WTC11 (cell line): Measurements from ENCODE around the gene SLC5A5. TPM values are rescaled to one million over a fixed set of nuclear protein-coding genes. Genes with fewer than 3 reads are reported as not detected.

ENCODE experiments used
- ATAC-seq: fragments of 200-7000 bp; cut with Tn5 transposase; 2 replicates; pipeline ENCODE4 v1.10.0; 2021; ENCODE audit warnings: mild to moderate bottlenecking, moderate library complexity
- CTCF ChIA-PET: fragments of 300-600 bp; sonication (Branson Sonifier 250); formaldehyde crosslinking; loops from one replicate; lab custom pipeline; 2021; ENCODE audit warnings: antibody characterized with exemption; lab: Charles Lee
- POLR2A ChIA-PET: fragments of 350-600 bp; sonication (Branson Sonifier 250); formaldehyde crosslinking; loops from one replicate; lab custom pipeline; 2021; ENCODE audit warnings: antibody characterized with exemption; lab: Charles Lee
- DNase-seq: peaks from one replicate; pipeline ENCODE4 v3.0.0; 2021; ENCODE audit warnings: low spot score
- H3K27ac Mint-ChIP-seq: 2 replicates; pipeline ENCODE4 v1.8.0; 2021; ENCODE audit warnings: mixed read lengths
- H3K27me3 Mint-ChIP-seq: 2 replicates; pipeline ENCODE4 v1.8.0; 2021; ENCODE audit warnings: low read depth, mild to moderate bottlenecking, moderate library complexity, mixed read lengths
- H3K36me3 Mint-ChIP-seq: 2 replicates; pipeline ENCODE4 v1.8.0; 2021; ENCODE audit warnings: mixed read lengths
- H3K4me1 Mint-ChIP-seq: 2 replicates; pipeline ENCODE4 v1.8.0; 2022; ENCODE audit warnings: mixed read lengths
- H3K4me3 Mint-ChIP-seq: 2 replicates; pipeline ENCODE4 v1.8.0; 2021; ENCODE audit warnings: mild to moderate bottlenecking, moderate library complexity, mixed read lengths
- H3K9me3 Mint-ChIP-seq: 2 replicates; pipeline ENCODE4 v1.8.0; 2021; ENCODE audit warnings: mixed read lengths
- ATF1 ChIP-seq: sonication (generic); formaldehyde crosslinking; IDR thresholded peaks from 2 replicates; pipeline ENCODE4 v1.8.1; 2023; ENCODE audit warnings: mild to moderate bottlenecking, moderate library complexity, missing genetic modification reagents
- E2F5 ChIP-seq: sonication (generic); formaldehyde crosslinking; IDR thresholded peaks from 2 replicates; pipeline ENCODE4 v1.8.1; 2022; ENCODE audit warnings: mild to moderate bottlenecking, moderate library complexity, missing genetic modification reagents
- ERG ChIP-seq: fragments of 250-450 bp; sonication (Bioruptor Pico); IDR thresholded peaks from 2 replicates; pipeline ENCODE4 v1.8.0; 2021; ENCODE audit warnings: mild to moderate bottlenecking
- FOXP1 ChIP-seq: sonication (generic); formaldehyde crosslinking; IDR thresholded peaks from 2 replicates; pipeline ENCODE4 v1.8.0; 2022; ENCODE audit warnings: missing genetic modification reagents, mild to moderate bottlenecking, moderate library complexity, borderline replicate concordance
- FOXP4 ChIP-seq: sonication (generic); formaldehyde crosslinking; IDR thresholded peaks from 2 replicates; pipeline ENCODE4 v1.8.0; 2022; ENCODE audit warnings: mild to moderate bottlenecking, missing genetic modification reagents
- MAX ChIP-seq: sonication (generic); formaldehyde crosslinking; IDR thresholded peaks from 2 replicates; pipeline ENCODE4 v1.8.0; 2022; ENCODE audit warnings: mild to moderate bottlenecking, missing genetic modification reagents
- NFYB ChIP-seq: sonication (generic); formaldehyde crosslinking; conservative IDR thresholded peaks from 2 replicates; pipeline ENCODE4 v1.8.0; 2022; ENCODE audit warnings: low read depth, missing genetic modification reagents
- PRDM15 ChIP-seq: sonication (generic); formaldehyde crosslinking; IDR thresholded peaks from 2 replicates; pipeline ENCODE4 v1.8.0; 2022; ENCODE audit warnings: missing genetic modification reagents
- PREB ChIP-seq: sonication (generic); formaldehyde crosslinking; IDR thresholded peaks from 2 replicates; pipeline ENCODE4 v1.8.1; 2022; ENCODE audit warnings: mild to moderate bottlenecking, missing genetic modification reagents, moderate library complexity, borderline replicate concordance
- SP1 ChIP-seq: sonication (generic); formaldehyde crosslinking; conservative IDR thresholded peaks from 2 replicates; pipeline ENCODE4 v1.8.1; 2022; ENCODE audit warnings: missing genetic modification reagents
- TCF7 ChIP-seq: sonication (generic); formaldehyde crosslinking; IDR thresholded peaks from 2 replicates; pipeline ENCODE4 v1.8.0; 2022; ENCODE audit warnings: mild to moderate bottlenecking, low read depth, missing genetic modification reagents, moderate library complexity
- TEAD4 ChIP-seq: sonication (generic); formaldehyde crosslinking; IDR thresholded peaks from 2 replicates; pipeline ENCODE4 v1.8.0; 2022; ENCODE audit warnings: mild to moderate bottlenecking, missing genetic modification reagents
- USF2 ChIP-seq: sonication (generic); formaldehyde crosslinking; IDR thresholded peaks from 2 replicates; pipeline ENCODE4 v1.8.1; 2023; ENCODE audit warnings: mild to moderate bottlenecking, missing genetic modification reagents, moderate library complexity
- ZBTB21 ChIP-seq: sonication (generic); formaldehyde crosslinking; IDR thresholded peaks from 2 replicates; pipeline ENCODE4 v1.8.1; 2023; ENCODE audit warnings: mild to moderate bottlenecking, missing genetic modification reagents, borderline replicate concordance
- ZNF121 ChIP-seq: sonication (generic); formaldehyde crosslinking; IDR thresholded peaks from 2 replicates; pipeline ENCODE4 v1.8.0; 2023; ENCODE audit warnings: missing genetic modification reagents
- ZNF281 ChIP-seq: sonication (generic); formaldehyde crosslinking; IDR thresholded peaks from 2 replicates; pipeline ENCODE4 v1.8.0; 2023; ENCODE audit warnings: mild to moderate bottlenecking, missing genetic modification reagents
- total RNA-seq: library from RNA; stranded (reverse); gene quantifications from 3 replicates; pipeline ENCODE4 v1.2.3, GENCODE V29; 2021

The SLC5A5 gene
- total RNA-seq, 1 experiment from 2014 or later: 2.5 TPM

GRCh38 chr19:17931532-17932191, 59.9 kb downstream of the SLC5A5 start:
- DNase-seq: peak; percentile 84
- CTCF ChIA-PET: interaction anchor here (0.6 to 10.5 kb wide), 36 partner anchors 12 to 740 kb away, joined by 3 to 201 read pairs (median 5); partner anchors contain the start of genes ARRDC2, KCNN1, PIK3R2 and RPL18A
- Mint-ChIP-seq H3K27me3 (no peaks in the 10 kb centered on the region; the same call in 1 of the 2 replicates), H3K27ac (peak overlapping the region; percentile 94), H3K4me3 (peak overlapping the region; percentile 88), H3K9me3 (no peaks in the 10 kb centered on the region), H3K36me3 (0 out of 2 replicates have a peak, but pooled peaks cover 2% of the 10 kb centered on the region), H3K4me1 (peaks cover 15% of the 10 kb centered on the region)
- TF ChIP-seq TCF7 (CRISPR knock-in tag): no peak
- peak; percentile 81 for TF ChIP-seq ZNF121 (CRISPR knock-in tag)
- peak; percentile 41; the same call in 1 of the 2 replicates for TF ChIP-seq MAX (CRISPR knock-in tag)
- no peak for TF ChIP-seq FOXP4 (CRISPR knock-in tag)
- 0 out of 2 replicates have a peak, but pooled peaks have one; percentile 23 for TF ChIP-seq ZNF281
- TF ChIP-seq SP1 (CRISPR knock-in tag): peak; percentile 53; the same call in 1 of the 2 replicates
- ATAC-seq: peak; percentile 79
- POLR2A ChIA-PET: interaction anchor here (0.5 to 2.7 kb wide), 13 partner anchors 11 to 73 kb away, joined by 3 to 41 read pairs (median 7); partner anchors contain the start of genes RPL18A and SLC5A5

GRCh38 chr19:17932485-17933338, 61.0 kb downstream of the SLC5A5 start, which contains the start of gene CCDC124:
CCDC124 (plus strand) TSS chr19:17933015; CDS start chr19:17936421, 3,406 bp downstream.
- Mint-ChIP-seq H3K27me3 (no peaks in the 10 kb centered on the region; the same call in 1 of the 2 replicates), H3K36me3 (0 out of 2 replicates have a peak, but pooled peaks cover 2% of the 10 kb centered on the region), H3K4me1 (peaks cover 15% of the 10 kb centered on the region), H3K4me3 (peak within 1 kb of the TSS; percentile 88), H3K9me3 (no peaks in the 10 kb centered on the region), H3K27ac (peak within 1 kb of the TSS; percentile 99)
- POLR2A ChIA-PET: interaction anchor here (0.5 to 2.7 kb wide), 16 partner anchors 10 to 360 kb away, joined by 3 to 41 read pairs (median 6); partner anchors contain the start of genes RPL18A and SLC5A5
- ATAC-seq: peak; percentile 85
- CTCF ChIA-PET: interaction anchor here (0.6 to 10.5 kb wide), 45 partner anchors 11 to 436 kb away, joined by 3 to 201 read pairs (median 5); partner anchors contain the start of genes ARRDC2, KCNN1, PIK3R2 and RPL18A
- DNase-seq: peak; percentile 94
- no peak for TF ChIP-seq ZBTB21 (CRISPR knock-in tag)
- 0 out of 2 replicates have a peak, but pooled peaks have one; percentile 26 for TF ChIP-seq E2F5 (CRISPR knock-in tag)
- no peak for TF ChIP-seq PREB
- TF ChIP-seq ERG (CRISPR knock-in tag): 0 out of 2 replicates have a peak, but pooled peaks have one; percentile 24
- no peak for TF ChIP-seq FOXP1
- no peak for TF ChIP-seq TEAD4 (CRISPR knock-in tag)
- TF ChIP-seq NFYB (CRISPR knock-in tag): no peak
- TF ChIP-seq USF2 (CRISPR knock-in tag): peak; percentile 93
- TF ChIP-seq ZNF121 (CRISPR knock-in tag): no peak
- no peak for TF ChIP-seq PRDM15 (CRISPR knock-in tag)
- TF ChIP-seq ATF1 (CRISPR knock-in tag): peak; percentile 88; the same call in 1 of the 2 replicates
